Activated CD4-positive, CD25-positive, alpha-beta regulatory T cell treated with anti-CD3 and anti-CD28 coated beads, Interleukin-2, amount 50 U/mL, for 24 hours (primary cell): ENCODE results near the gene NBEAL2.

Experiments
- ATAC-seq, 2 donors: fragments of 150-1000 bp; cut with Tn5 transposase; one replicate each; pipeline ENCODE4 v1.10.0; 2021; ENCODE audit warnings: mild to moderate bottlenecking in 1 of 2, moderate library complexity in 1 of 2

Gene NBEAL2, protein sequence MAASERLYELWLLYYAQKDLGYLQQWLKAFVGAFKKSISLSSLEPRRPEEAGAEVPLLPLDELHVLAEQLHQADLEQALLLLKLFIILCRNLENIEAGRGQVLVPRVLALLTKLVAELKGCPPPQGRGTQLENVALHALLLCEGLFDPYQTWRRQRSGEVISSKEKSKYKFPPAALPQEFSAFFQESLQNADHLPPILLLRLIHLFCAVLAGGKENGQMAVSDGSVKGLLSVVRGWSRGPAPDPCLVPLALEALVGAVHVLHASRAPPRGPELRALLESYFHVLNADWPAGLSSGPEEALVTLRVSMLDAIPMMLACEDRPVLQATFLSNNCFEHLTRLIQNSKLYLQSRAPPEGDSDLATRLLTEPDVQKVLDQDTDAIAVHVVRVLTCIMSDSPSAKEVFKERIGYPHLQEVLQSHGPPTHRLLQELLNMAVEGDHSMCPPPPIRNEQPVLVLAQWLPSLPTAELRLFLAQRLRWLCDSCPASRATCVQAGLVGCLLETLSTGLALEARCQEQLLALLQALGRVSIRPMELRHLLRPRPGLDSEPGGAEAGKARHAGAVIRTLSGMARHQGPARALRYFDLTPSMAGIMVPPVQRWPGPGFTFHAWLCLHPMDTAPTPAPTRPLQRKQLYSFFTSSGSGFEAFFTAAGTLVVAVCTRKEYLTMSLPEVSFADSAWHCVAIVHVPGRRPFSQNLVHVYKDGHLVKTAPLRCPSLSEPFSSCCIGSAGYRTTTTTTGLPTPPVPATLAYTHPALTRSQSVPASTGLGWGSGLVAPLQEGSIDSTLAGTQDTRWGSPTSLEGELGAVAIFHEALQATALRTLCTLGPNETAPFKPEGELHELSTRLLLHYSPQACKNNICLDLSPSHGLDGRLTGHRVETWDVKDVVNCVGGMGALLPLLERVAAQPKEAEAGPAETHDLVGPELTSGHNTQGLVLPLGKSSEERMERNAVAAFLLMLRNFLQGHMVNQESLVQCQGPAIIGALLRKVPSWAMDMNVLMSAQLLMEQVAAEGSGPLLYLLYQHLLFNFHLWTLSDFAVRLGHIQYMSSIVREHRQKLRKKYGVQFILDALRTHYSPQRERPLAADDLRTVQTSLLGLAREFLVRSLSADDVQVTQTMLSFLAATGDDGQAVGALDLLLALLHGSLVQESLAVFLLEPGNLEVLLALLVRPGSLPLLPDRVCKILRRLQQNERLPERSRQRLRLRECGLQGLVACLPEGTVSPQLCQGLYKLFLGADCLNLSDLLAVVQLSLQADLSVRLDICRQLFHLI (N-terminal part only)

DNA sequence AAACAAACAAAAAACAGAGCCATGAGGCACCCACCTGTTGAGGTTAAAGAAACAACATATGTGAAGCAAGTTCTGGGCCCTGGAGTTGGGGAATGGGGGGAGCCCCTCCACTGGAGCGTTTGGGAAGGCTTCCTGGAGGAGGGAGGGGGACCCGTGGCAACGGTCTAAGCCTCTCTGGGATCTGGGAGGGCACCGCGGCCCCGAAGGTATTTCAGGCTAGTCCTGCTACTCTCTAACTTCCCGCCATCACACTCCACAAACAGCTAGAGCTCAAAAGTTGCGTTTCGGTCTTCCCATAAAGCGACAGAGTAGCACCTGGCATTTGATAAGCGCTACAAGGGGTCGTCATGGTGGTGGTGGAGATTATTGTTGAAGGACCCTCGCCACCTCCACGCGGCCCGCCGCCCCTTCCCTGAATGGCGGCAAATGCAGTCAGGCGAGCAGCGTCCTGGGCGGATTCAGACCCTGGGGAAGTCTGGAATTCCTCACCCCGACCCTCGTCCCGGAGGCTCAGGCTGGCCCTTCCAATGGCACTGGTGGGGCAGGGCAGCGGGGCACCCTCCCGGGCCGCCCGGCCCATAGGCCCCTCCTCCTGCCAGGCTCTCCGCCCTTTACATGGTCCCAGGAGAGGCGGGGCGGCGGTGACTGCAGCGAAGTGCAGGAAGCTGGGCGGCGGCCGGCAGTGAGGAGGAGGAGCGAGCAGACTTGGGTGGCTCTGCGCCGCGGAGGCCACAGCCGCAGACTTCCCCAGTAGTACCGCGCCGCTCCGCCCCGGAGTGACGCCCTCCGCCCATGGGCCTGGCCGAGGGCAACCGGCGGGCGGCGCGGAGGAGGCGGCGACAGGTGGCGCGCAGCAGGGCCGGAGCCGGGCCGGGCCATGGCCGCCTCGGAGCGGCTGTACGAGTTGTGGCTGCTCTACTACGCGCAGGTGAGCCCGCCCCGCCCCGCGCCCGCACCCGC, at the start of gene NBEAL2:
TSS of gene NBEAL2 (plus strand) at position 682 of the 960 bp plus-strand sequence. CDS start at position 878, 196 bp downstream.
- ATAC-seq, result peak; percentile 83 to 86

DNA sequence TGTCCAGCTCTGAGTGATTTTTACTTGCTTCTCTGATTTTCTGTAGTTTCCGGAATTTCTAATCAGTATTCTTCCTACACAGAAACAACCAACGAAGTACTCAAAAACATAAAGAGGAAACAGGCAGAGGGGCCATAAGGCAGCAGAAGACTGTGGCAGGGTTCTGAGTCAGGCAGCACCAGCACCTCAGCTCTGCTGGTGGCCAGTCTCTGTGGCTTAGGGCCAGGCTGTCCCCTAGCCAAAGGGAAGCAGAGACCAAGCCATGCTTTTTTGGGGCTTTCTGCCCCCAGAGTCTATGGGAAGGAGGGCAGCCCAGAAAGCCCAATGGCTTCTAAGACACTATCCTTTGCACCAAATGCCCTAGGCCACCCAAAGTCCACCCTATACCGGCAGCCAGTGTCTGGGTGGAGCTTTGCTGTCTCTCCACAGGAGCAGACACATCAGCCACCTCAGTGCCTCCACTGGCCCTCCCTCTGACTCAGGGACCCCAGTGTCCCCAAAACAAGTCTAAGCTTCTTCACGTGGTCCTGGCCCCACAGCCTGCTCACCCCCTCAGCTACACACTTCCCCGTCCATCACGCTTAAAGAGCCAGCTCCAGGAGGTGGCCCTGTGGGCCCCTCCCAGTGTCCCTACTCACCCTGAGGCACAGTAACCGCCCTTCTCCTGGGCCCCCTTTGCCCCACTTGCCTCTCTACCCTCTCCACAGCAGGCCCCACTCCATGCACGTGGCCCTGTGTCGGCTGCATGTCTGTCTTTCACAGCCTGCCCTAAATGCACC, 49.1 kb upstream of the NBEAL2 start:
- ATAC-seq, result no peak

DNA sequence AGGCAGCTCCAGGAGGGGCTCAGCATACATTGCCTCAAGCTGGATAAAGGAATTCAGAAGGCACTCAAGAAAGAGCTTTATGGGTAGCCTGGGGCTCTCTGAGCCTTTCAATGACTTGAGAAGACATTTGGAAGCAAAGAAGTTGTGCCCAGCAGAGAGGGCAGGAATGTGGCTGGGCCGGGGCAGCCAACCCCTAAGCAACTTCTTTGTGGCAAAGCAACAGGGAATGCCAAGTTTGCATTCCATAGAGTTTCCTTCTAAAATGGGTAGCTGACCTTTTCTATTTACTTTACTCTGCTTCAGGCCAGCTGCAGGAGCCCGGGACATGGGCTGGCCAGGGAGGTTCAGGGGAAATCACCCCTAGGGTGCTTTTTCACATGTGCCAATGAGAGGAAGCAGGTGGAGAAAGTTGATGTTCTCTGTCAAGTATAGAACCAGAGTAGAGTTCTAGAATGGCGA, 48.5 kb upstream of the NBEAL2 start:
- ATAC-seq, result no peak

DNA sequence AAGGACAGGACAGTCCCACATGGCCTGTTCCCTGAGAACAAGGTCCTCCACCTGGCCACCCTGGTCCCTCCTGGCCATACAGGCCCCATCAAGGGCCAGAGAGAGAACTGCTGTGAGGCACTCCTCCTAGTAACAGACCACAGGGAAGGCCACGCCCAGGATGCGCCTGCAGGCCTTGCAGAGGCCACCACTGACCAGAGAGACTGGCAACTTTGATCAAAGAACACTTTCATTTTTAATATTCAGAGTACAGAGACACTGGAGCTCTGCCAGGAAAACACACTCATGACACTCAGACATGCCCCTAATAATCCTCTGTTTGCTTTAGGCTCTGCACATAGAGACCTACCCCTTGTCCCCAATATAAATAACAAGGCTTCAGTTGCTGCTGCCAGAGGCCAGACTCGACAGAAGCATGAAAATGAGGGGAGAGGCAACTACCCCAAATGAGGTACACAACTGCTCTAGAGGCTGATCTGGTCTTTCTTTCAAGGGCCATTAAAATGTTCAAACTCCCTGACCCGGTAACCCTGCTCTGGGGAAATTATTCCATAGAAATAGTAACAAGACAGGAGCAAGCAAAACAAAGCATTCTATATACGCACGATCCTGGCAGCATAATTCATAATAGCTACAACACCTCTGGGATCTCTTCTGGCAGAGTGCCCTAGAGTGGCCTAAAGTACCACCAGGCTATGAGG, 47.7 kb upstream of the NBEAL2 start:
- ATAC-seq, result peak in 1 of 2 donors; percentile 16

DNA sequence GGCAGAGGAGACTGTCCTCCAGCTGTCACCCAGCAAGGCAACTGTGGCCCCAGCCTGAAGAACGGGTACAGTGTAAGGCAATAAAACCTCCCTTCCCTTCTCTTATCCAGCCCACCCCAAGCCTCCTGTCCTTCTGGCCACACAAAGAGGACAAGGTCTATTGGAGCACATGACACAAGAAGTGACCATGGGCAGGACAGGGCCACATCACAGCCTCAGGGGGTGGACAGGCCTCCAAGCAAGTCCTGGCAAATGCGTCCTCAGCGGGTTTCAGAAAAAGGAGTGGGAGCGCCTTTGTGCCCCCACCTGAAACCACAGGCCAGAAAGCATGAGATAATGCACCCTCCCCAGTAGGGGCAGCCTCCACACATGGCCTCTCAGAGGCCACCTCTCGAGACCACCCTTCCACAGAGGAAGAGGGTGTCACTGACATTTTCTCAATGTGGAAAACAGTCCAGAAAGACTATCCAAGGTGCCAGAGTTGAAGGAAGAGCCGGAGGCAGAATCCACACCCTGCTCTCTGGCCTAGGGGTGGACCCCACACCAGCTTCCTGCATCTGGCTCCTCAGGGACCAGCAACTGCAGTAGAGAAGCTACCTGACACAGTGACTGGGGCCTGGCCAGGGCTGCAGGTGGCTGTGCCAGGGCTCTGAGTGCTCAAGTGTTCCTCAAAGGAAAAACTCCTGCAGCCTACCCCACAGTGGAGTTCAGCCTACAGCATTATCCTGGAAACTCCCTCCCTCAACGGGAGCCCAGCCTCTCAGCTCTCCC, 46.8 kb upstream of the NBEAL2 start:
- ATAC-seq, result no peak

DNA sequence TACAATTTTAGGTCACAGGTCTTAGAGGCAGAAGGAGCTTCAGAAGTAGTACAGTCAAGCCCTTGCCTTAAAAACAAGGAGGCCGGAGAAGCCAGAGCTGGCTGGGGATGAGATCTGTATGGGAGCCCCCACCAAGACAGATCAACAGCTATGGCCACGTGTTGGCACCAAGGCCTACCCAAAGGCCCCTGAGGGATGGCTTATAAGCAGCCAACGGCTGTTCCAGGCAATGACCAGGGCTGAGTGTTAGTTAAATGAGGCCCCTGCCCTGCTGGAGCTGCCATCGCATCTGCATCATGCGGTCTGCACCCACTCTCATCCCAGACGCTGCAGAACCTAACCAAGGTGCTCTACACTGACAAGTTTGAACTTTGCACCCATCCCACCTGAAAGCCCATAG, 46.2 kb upstream of the NBEAL2 start:
- no peak for ATAC-seq

DNA sequence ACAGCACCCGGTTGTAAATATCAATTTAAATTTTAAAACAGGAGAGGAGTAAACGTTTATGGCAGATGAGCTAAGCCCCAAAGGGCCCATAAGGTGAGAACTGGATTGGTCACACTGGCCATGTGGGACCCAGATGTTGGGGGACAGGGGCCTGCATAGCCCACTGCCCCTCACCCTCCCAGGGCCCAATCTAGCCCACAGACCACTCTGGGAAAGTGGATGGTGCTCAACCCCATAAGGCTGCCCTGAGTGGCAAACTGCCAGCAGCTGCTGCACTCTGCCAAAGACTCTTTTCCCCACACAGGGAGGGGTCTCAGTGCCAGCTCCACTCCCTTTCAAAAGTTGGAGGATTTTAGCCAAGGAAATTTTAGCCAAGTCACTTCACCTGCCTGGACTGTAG, 45.4 kb upstream of the NBEAL2 start:
- no peak for ATAC-seq

DNA sequence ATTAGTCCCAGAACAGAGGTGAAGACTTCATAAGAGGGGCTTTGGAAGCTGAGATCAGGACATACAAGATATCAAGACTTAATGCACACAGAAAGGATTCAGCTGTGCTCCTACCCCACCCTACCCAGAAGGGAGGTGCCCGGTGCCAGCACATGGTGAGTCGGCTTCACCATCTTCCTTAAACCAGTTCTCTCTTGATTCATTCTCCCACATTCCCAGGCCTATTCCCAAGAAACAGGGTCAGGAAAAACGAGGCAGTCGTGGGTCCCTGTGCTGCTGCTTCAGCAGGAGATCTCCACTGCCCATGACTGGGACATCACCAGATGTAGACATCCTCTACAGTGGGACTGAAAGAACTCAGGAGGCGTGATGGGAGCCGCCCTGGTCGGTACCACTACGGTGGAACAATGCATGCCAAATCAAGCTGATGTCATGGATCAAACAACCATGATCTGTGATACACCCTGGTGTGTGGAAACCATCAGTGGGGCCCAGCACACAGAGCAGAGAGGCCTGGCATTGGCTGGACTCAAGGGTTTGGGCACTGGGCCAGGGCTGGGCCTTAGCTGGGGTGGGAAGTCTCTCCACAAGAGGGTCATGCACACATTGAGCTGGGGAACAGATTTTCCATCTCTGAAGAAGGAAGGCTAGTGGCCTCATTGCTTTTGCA, 44.8 kb upstream of the NBEAL2 start:
- ATAC-seq, result no peak

DNA sequence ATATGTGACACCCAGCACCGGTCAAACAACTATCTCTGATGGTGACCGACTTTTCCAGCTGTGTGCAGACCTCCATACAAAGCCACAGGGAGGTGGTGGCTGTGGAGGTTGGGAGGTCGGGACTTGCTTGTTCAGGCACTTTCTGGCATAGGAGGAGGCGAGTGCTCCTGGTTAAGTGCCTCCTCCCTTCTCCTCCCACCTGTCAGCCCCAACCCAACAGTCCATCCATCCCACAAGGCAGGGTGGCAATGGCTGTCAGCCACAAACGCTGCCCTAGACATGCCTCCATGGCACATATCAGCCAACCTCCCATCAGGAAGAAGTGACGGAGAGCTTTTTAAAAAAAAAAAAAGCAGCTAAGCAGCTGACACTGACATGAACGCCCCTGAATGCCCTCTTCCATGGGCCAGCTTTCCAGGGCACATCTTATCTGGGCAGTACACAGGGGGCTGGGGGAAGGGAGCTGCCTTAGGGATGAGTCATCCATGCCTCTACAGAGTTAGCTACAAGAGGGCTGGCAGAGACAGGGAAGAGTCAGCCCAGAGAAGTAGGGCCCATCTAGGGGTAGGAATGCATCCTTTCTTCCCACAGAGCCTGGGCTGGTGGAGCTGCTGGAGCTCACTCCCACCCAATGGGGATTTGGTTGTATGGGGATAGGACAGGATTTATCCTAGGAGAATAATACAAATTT, 44.2 kb upstream of the NBEAL2 start:
- peak; percentile 23 to 39 for ATAC-seq

DNA sequence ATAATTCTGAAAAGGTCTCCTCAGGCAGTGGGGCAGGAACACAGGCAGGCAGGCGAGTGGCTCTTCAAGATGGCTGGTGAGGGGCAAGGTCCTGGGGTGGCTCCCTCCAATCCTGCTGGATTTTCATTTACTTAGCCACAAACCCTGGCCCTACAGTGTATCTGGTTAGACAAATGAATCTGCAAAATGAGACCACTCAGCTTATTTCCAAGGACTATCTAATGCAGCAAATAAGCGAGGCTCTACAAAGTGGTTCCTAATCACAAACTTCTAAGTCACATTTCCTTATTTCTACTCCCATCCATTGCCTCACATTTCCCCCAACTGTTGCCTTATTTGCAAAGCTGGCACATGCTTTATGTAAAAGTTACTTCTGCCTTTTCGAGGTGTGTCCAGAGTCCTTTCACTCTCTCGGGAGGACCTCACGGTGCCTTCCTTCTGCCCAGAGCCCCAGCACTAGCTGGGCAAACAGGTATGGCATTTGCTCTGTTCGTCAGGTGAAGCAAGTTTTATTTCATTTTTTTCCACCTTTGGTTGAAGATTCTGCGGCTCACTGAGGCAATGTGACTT, 43.4 kb upstream of the NBEAL2 start:
- no peak for ATAC-seq

DNA sequence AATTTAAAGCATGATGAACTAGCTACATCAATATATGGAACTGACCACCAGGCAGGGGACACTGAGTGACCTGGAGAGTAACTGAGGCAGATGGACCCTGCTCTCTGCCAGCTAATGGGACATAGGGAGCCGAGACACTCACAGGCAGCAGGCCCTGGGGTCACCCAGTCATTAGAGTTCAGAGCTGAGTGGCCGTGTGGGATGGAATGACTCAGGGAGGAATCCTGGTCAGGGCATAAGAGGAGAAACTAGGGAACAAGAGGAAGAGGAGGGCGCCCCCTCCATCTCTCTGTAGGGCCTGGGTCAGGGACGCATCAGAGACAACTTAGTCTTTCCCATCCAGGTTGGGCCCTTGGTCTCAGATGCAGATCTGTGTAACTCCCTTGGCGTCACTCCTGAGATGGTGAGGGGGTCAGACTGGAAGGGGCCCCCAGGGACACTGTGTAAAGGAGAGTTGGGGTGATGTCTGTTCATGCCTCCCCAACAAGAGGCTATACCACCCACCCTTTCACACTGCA, 42.7 kb upstream of the NBEAL2 start:
- no peak for ATAC-seq

DNA sequence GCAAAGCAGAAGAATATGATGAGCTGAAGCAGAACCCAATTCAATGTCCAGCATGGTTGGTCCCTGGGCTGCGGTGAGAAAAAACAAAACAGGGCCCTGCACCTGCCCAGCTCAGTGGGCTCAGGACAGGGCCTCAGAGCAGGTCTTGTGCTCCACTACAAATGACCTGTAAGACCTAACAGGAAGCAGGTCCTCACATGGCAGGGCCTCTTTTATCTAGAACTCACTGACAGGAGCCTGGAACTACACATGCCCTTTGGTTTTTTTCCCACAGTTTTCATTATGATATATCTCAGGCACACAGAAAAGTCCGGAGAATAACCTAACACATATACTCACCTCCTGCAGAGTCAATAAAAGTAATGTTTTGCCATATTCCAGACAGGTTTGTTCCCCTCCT, 41.3 kb upstream of the NBEAL2 start:
- no peak for ATAC-seq

DNA sequence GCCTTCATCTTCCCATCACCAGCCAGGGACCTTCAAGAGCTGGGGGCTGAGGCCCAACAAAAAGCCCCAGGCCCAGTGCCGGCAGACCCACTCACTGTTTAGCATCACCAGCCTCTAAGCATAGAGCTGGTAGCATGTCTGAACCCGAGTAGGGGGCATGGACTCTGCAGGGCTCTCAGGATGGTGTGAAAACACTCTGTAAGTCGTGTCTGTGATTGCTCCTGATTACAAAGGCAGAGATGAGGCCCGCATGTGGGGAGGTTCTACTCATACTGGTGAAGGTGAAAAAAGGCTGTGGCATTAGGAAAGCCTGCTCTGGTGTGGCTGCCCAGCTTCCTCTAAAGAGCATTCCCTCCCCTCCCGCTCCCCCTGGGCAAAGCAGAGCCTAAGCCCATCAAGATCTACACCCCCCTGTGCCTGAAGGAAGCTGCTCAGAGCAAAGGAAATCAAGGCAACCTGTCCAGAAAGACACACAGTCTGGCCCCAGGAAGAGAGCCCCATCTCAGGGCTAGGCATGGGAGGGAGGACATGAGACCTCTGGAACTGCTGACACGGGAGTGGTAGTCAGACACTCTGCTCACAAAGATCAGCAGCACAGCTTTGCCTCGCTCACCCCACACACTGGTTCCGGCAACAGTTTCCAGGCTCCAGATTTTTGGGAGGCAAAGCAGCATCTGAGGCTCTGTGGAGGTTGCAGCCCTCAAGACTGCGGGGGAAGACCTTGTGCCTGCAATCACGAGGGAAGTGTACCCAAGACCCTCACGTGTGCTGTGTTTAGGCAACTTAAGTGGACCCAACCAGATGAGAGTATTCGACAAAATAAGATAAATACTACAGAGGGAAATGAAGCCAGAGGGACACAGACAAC, 39.7 kb upstream of the NBEAL2 start:
- no peak for ATAC-seq

DNA sequence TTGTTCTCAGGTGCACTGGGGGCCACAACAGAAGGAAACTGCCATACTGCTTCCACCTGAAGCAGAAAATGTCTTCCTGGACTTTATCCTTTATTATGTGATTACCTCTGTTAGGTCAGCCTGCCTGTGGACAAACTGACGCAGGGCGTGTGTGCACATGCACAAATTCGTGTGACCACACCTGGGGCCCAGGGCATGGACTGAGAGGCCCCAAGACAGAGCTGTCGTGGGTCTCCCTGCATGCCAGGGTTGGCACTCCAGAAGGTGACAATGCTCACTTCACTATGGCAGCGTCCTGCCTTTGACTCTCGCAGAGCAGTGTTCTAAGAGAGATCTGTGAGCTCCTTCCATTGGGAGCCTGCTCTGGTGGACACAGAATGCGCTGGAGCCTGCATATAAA, 37.4 kb upstream of the NBEAL2 start:
- ATAC-seq, result no peak

DNA sequence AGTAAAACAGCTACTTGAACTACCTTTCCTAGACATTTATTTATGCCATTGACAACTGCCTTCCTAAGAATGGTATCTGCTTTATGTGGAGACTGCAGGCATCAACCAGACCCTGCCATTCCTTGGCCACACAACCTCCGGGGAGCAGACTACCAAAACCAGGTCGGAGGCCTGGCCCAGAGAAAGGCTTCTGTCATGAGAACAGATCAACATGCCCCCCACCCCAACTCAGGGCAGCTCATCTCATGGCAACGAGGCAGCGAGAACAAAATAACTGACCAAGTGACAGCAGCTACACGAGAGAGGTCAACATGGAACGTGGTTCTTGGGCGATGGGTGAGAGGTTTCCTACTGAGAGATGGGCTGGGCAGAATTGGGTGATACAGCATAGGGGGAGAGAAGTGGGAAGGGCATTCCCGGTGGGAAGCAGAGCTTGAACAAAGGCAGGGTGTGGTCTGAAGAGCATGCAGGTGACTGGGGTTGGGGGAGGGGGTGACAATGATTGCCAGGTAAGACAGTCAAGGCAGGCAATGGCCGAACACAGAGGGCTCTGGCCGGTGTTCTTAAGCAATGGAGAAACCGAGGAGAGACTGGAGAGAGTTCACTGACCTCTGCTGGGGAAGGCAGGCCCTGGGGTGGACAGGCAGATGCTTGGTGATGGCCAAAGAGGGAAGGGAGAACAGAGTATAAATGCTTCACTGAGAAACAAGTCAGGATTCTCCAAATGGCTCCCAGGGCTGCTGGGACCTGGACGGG, 36.8 kb upstream of the NBEAL2 start:
- no peak for ATAC-seq
